ENCODE results near the gene PHACTR1.

The PHACTR1 gene

GRCh38 chr6:12865671-12866181 lies 149.2 kb downstream of the PHACTR1 start:
- no peak for TF ChIP-seq ZNF565 (CRISPR knock-in tag; conservative IDR thresholded peaks at IDR 0.05; ENCODE audit: low read depth)
- ATAC-seq = no peak

GRCh38 chr6:12866422-12867029 lies 150.0 kb downstream of the PHACTR1 start:
- TF ChIP-seq TSHZ2 (CRISPR knock-in tag; IDR thresholded peaks at IDR 0.05) (no peak), ZNF70 (CRISPR knock-in tag; IDR thresholded peaks at IDR 0.05) (no peak)
- ATAC-seq = no peak

- TF ChIP-seq RARB (CRISPR knock-in tag; IDR thresholded peaks at IDR 0.05) (no peak), ARNTL (CRISPR knock-in tag; IDR thresholded peaks at IDR 0.05; ENCODE audit: borderline replicate concordance, low read depth) (no peak), CSDC2 (CRISPR knock-in tag; IDR thresholded peaks at IDR 0.05) (no peak), ZNF70 (CRISPR knock-in tag; IDR thresholded peaks at IDR 0.05) (no peak)
- ATAC-seq = no peak
These were observed 153.4 kb downstream of the PHACTR1 start for GRCh38 chr6:12869816-12870432.

- TF ChIP-seq ZNF70 (CRISPR knock-in tag; IDR thresholded peaks at IDR 0.05) (no peak), PPARA (CRISPR knock-in tag; IDR thresholded peaks at IDR 0.05; ENCODE audit: borderline replicate concordance) (no peak), PATZ1 (CRISPR knock-in tag; IDR thresholded peaks at IDR 0.05; ENCODE audit: borderline replicate concordance) (no peak), ESRRG (CRISPR knock-in tag; IDR thresholded peaks at IDR 0.05) (no peak), OSR1 (CRISPR knock-in tag; IDR thresholded peaks at IDR 0.05) (no peak), SNAI2 (CRISPR knock-in tag; IDR thresholded peaks at IDR 0.05) (no peak), TCF4 (CRISPR knock-in tag; IDR thresholded peaks at IDR 0.05; ENCODE audit: borderline replicate concordance) (no peak), ARNTL (CRISPR knock-in tag; IDR thresholded peaks at IDR 0.05; ENCODE audit: borderline replicate concordance, low read depth) (no peak), RARB (CRISPR knock-in tag; IDR thresholded peaks at IDR 0.05) (no peak), ZNF565 (CRISPR knock-in tag; conservative IDR thresholded peaks at IDR 0.05; ENCODE audit: low read depth) (no peak), ZNF8 (CRISPR knock-in tag; IDR thresholded peaks at IDR 0.05) (no peak), ZFP30 (CRISPR knock-in tag; IDR thresholded peaks at IDR 0.05) (no peak)
- ATAC-seq = no peak
These were observed 157.1 kb downstream of the PHACTR1 start for GRCh38 chr6:12873691-12874090.

- ATAC-seq = no peak
- TF ChIP-seq OSR1 (CRISPR knock-in tag; IDR thresholded peaks at IDR 0.05) (no peak), TSHZ2 (CRISPR knock-in tag; IDR thresholded peaks at IDR 0.05) (no peak), CSDC2 (CRISPR knock-in tag; IDR thresholded peaks at IDR 0.05) (no peak)
These were observed 158.5 kb downstream of the PHACTR1 start for GRCh38 chr6:12875051-12875450.

- no peak for ATAC-seq
These were observed 162.2 kb downstream of the PHACTR1 start for GRCh38 chr6:12878741-12879140.

More at GRCh38 chr6:12878741-12879140, 162.2 kb downstream of the PHACTR1 start:
- TF ChIP-seq RARB (CRISPR knock-in tag; IDR thresholded peaks at IDR 0.05) (no peak), CSDC2 (CRISPR knock-in tag; IDR thresholded peaks at IDR 0.05) (no peak), TOX (CRISPR knock-in tag; IDR thresholded peaks at IDR 0.05; ENCODE audit: borderline replicate concordance) (no peak), PPARA (CRISPR knock-in tag; IDR thresholded peaks at IDR 0.05; ENCODE audit: borderline replicate concordance) (no peak)

Measured in SK-N-SH treated with all-trans-retinoic acid at 6 μM for 48 hours (cell line).